MM.1S (cell line): ENCODE results near the gene TMEM244.

Experiments
- DNase-seq: peaks from one replicate; pipeline ENCODE4 v3.0.0-alpha.2; 2015
- H2AFZ ChIP-seq: fragments of 300-600 bp; sonication (generic); 2 replicates; pipeline ENCODE4 v1.6.0; 2016; ENCODE audit warnings: antibody characterized with exemption, low read length
- H3F3A ChIP-seq: fragments of 300-600 bp; sonication (generic); 2 replicates; pipeline ENCODE4 v1.6.1; 2016; ENCODE audit warnings: mild to moderate bottlenecking, antibody characterized with exemption, low read length, moderate library complexity, mixed read lengths; ENCODE audit not compliant: insufficient read depth
- H3K27ac ChIP-seq: fragments of 300-600 bp; sonication (generic); 2 replicates; pipeline ENCODE4 v1.5.1; 2016; ENCODE audit warnings: mild to moderate bottlenecking, low read length
- H3K27me3 ChIP-seq: fragments of 300-600 bp; sonication (generic); replicated peaks from 2 replicates; pipeline ENCODE4 v1.6.0; 2016; ENCODE audit warnings: low read length; ENCODE audit not compliant: insufficient read depth
- H3K36me3 ChIP-seq: fragments of 300-600 bp; sonication (generic); replicated peaks from 2 replicates; pipeline ENCODE4 v1.6.1; 2016; ENCODE audit warnings: mild to moderate bottlenecking, low read length, mixed read lengths; ENCODE audit not compliant: insufficient read depth
- H3K4me1 ChIP-seq: fragments of 300-600 bp; sonication (generic); 2 replicates; pipeline ENCODE4 v1.6.1; 2016; ENCODE audit warnings: low read length, mixed read lengths
- H3K4me2 ChIP-seq: fragments of 300-600 bp; sonication (generic); 2 replicates; pipeline ENCODE4 v1.6.0; 2016; ENCODE audit warnings: low read depth, low read length
- H3K4me3 ChIP-seq: fragments of 300-600 bp; sonication (generic); 2 replicates; pipeline ENCODE4 v1.5.1; 2016; ENCODE audit warnings: low read length, mixed read lengths
- H3K79me2 ChIP-seq: fragments of 300-600 bp; sonication (generic); 2 replicates; pipeline ENCODE4 v1.6.1; 2016; ENCODE audit warnings: mixed run types, low read length, mixed read lengths
- H3K9ac ChIP-seq: fragments of 300-600 bp; sonication (generic); 2 replicates; pipeline ENCODE4 v1.6.1; 2016; ENCODE audit warnings: low read length, mixed read lengths
- H3K9me2 ChIP-seq: fragments of 300-600 bp; sonication (generic); replicated peaks from 2 replicates; pipeline ENCODE4 v1.6.1; 2016; ENCODE audit warnings: mild to moderate bottlenecking, low read length, mixed read lengths; ENCODE audit not compliant: insufficient read depth
- H3K9me3 ChIP-seq: fragments of 300-600 bp; sonication (generic); replicated peaks from 2 replicates; pipeline ENCODE4 v1.6.1; 2016; ENCODE audit warnings: mild to moderate bottlenecking, low read length, mixed read lengths; ENCODE audit not compliant: insufficient read depth
- H4K20me1 ChIP-seq: fragments of 300-600 bp; sonication (generic); 2 replicates; pipeline ENCODE4 v1.6.1; 2016; ENCODE audit warnings: mild to moderate bottlenecking, low read length, moderate library complexity, mixed read lengths; ENCODE audit not compliant: insufficient read depth
- CTCF ChIP-seq: fragments of 300-600 bp; sonication (generic); IDR thresholded peaks from 2 replicates; pipeline ENCODE4 v1.5.1; 2016; ENCODE audit warnings: antibody characterized with exemption, low read length, mixed read lengths
- EZH2 ChIP-seq: fragments of 300-600 bp; sonication (generic); optimal IDR thresholded peaks from 2 replicates; pipeline ENCODE3; 2017; ENCODE audit warnings: low read depth, mild to moderate bottlenecking, antibody characterized with exemption, low read length, mixed read lengths
- EZH2phosphoT487 ChIP-seq: fragments of 300-600 bp; sonication (generic); IDR thresholded peaks from 2 replicates; pipeline ENCODE4 v1.6.1; 2018; ENCODE audit warnings: antibody characterized with exemption, low read length

Gene TMEM244

GRCh38 chr6:129792049-129792448 lies 69.1 kb downstream of the TMEM244 start:
- TF ChIP-seq EZH2 (no peak), EZH2phosphoT487 (no peak), CTCF (no peak)

GRCh38 chr6:129790785-129791184 lies 70.3 kb downstream of the TMEM244 start:
- Histone ChIP-seq H3K4me2 (no peak overlapping the region), H4K20me1 (no peaks in the 10 kb centered on the region), H3K4me3 (no peak overlapping the region), H3K9me3 (no peaks in the 10 kb centered on the region), H3K36me3 (no peaks in the 10 kb centered on the region), H3F3A (no peaks in the 10 kb centered on the region), H3K9ac (no peak overlapping the region), H3K79me2 (no peaks in the 10 kb centered on the region), H3K4me1 (no peaks in the 10 kb centered on the region), H3K27ac (no peak overlapping the region), H3K9me2 (no peaks in the 10 kb centered on the region), H3K27me3 (no peaks in the 10 kb centered on the region), H2AFZ (no peak overlapping the region)
- no peak for DNase-seq
- no peak for TF ChIP-seq CTCF
- no peak for TF ChIP-seq EZH2phosphoT487
- TF ChIP-seq EZH2 = no peak

More at GRCh38 chr6:129792049-129792448, 69.1 kb downstream of the TMEM244 start:
- Histone ChIP-seq H4K20me1 (no peaks in the 10 kb centered on the region), H3K4me3 (no peak overlapping the region), H3K9me2 (no peaks in the 10 kb centered on the region), H3F3A (no peaks in the 10 kb centered on the region), H2AFZ (no peak overlapping the region), H3K4me2 (no peak overlapping the region), H3K9me3 (no peaks in the 10 kb centered on the region), H3K79me2 (no peaks in the 10 kb centered on the region), H3K27ac (no peak overlapping the region), H3K36me3 (no peaks in the 10 kb centered on the region), H3K4me1 (no peaks in the 10 kb centered on the region), H3K9ac (no peak overlapping the region), H3K27me3 (no peaks in the 10 kb centered on the region)
- no peak for DNase-seq

GRCh38 chr6:129789974-129790373 lies 71.1 kb downstream of the TMEM244 start:
- H3K27me3 ChIP-seq = no peaks in the 10 kb centered on the region
- no peak for TF ChIP-seq EZH2
- H3K4me3 ChIP-seq = no peak overlapping the region

GRCh38 chr6:129787816-129788215 lies 73.3 kb downstream of the TMEM244 start:
- Histone ChIP-seq H3K9me2 (no peaks in the 10 kb centered on the region), H4K20me1 (no peaks in the 10 kb centered on the region), H3K4me1 (no peaks in the 10 kb centered on the region), H3K79me2 (no peaks in the 10 kb centered on the region), H3K36me3 (no peaks in the 10 kb centered on the region), H3K9me3 (no peaks in the 10 kb centered on the region), H3K4me2 (no peak overlapping the region), H3K27ac (no peak overlapping the region), H3F3A (no peaks in the 10 kb centered on the region), H2AFZ (no peak overlapping the region), H3K27me3 (no peaks in the 10 kb centered on the region), H3K4me3 (no peak overlapping the region), H3K9ac (no peak overlapping the region)
- TF ChIP-seq CTCF (no peak), EZH2 (no peak), EZH2phosphoT487 (no peak)
- no peak for DNase-seq

More at GRCh38 chr6:129789974-129790373, 71.1 kb downstream of the TMEM244 start:
- H3K36me3 ChIP-seq = no peaks in the 10 kb centered on the region
- no peaks in the 10 kb centered on the region for H3K4me1 ChIP-seq
- no peaks in the 10 kb centered on the region for H3F3A ChIP-seq
- H3K9me3 ChIP-seq = no peaks in the 10 kb centered on the region
- no peak overlapping the region for H3K9ac ChIP-seq
- no peak overlapping the region for H3K4me2 ChIP-seq
- H3K79me2 ChIP-seq = no peaks in the 10 kb centered on the region
- no peaks in the 10 kb centered on the region for H3K9me2 ChIP-seq
- DNase-seq = no peak
- no peaks in the 10 kb centered on the region for H4K20me1 ChIP-seq
- H3K27ac ChIP-seq = no peak overlapping the region
- no peak overlapping the region for H2AFZ ChIP-seq
